HG03457 (cell line): Measurements from ENCODE around the gene CD99.

ENCODE experiments used
- ATAC-seq: cut with Tn5 transposase; IDR thresholded peaks from one replicate; pipeline ENCODE4 v1.9.1; 2021; ENCODE audit warnings: moderate number of reproducible peaks; ENCODE audit not compliant: unreplicated experiment

Gene CD99

GRCh38 chrX:2690856-2691542 lies at the start of gene CD99:
TSS of gene CD99 (plus strand) at chrX:2691295. CDS start at chrX:2691361, 66 bp downstream.
- peak; percentile 78 for ATAC-seq

- ATAC-seq = no peak
Measured at GRCh38 chrX:2642146-2642545, 48.9 kb upstream of the CD99 start.

GRCh38 chrX:2642791-2643190 lies 48.3 kb upstream of the CD99 start:
- no peak for ATAC-seq

GRCh38 chrX:2643880-2644279 lies 47.2 kb upstream of the CD99 start:
- no peak for ATAC-seq

- ATAC-seq = no peak
Measured at GRCh38 chrX:2645563-2645962, 45.5 kb upstream of the CD99 start.

- no peak for ATAC-seq
Measured at GRCh38 chrX:2647627-2648026, 43.5 kb upstream of the CD99 start.

GRCh38 chrX:2650037-2650436 lies 41.1 kb upstream of the CD99 start:
- ATAC-seq = no peak

GRCh38 chrX:2650865-2651264 lies 40.2 kb upstream of the CD99 start:
- ATAC-seq = no peak

- ATAC-seq = no peak
Measured at GRCh38 chrX:2652106-2652505, 39.0 kb upstream of the CD99 start.

- no peak for ATAC-seq
Measured at GRCh38 chrX:2654436-2655340, 36.4 kb upstream of the CD99 start.

GRCh38 chrX:2656257-2656836 lies 34.7 kb upstream of the CD99 start:
- ATAC-seq = no peak

- ATAC-seq = no peak
Measured at GRCh38 chrX:2657532-2658113, 33.5 kb upstream of the CD99 start.

- ATAC-seq = no peak
Measured at GRCh38 chrX:2658585-2659292, 32.4 kb upstream of the CD99 start.

- ATAC-seq = no peak
Measured at GRCh38 chrX:2662586-2662985, 28.5 kb upstream of the CD99 start.

GRCh38 chrX:2664502-2664901 lies 26.6 kb upstream of the CD99 start:
- ATAC-seq = no peak

- ATAC-seq = no peak
Measured at GRCh38 chrX:2665387-2666304, 25.4 kb upstream of the CD99 start.

GRCh38 chrX:2666491-2666890 lies 24.6 kb upstream of the CD99 start:
- no peak for ATAC-seq

- ATAC-seq = no peak
Measured at GRCh38 chrX:2670978-2671377, 20.1 kb upstream of the CD99 start.

GRCh38 chrX:2672084-2672483 lies 19.0 kb upstream of the CD99 start:
- no peak for ATAC-seq

GRCh38 chrX:2673611-2674010 lies 17.5 kb upstream of the CD99 start:
- ATAC-seq = no peak
